ENCODE measurements around the gene BPIFB1. TPM values are rescaled to one million over a fixed set of nuclear protein-coding genes. Genes with fewer than 3 reads are reported as not detected.

Gene BPIFB1
- total and polyA plus RNA-seq, 2 experiments from 2014 or later = 0.10 to 0.85 TPM

DNA sequence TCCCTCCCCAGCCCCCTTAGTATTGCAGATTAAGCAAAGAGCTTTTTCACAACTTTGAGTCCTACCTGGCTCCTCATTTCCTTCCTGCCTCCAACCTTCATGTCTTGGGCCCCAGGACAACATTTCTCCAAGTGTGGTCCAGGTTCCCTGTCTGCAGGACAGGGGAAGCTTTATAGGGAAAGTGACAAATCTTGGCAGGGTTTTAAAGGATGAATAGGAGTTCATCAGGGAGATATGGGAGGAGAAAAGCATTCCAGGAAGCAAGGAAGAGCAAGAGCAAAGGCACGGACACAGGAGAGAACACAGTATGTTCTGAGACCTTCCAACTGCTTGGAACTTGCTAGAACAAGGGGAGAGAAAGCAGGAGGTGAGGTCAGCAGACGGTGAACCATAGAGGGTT, 1.9 kb downstream of the BPIFB1 start:
- no peaks in the 10 kb centered on the region for H3K9me3 ChIP-seq (ENCODE audit: low read depth)
- DNase-seq (ENCODE audit: low spot score) = no peak
- no peaks in the 10 kb centered on the region for H3K36me3 ChIP-seq (replicated peaks; ENCODE audit: insufficient read depth, low read depth)
- H3K9me2 ChIP-seq (replicated peaks; ENCODE audit: insufficient read depth) = no peaks in the 10 kb centered on the region
- H3K79me2 ChIP-seq = no peaks in the 10 kb centered on the region
- H3K4me3 ChIP-seq = no peak overlapping the region
- H2AFZ ChIP-seq = no peak overlapping the region
- no peak overlapping the region for H3K4me2 ChIP-seq
- TF ChIP-seq, protein P1, sequence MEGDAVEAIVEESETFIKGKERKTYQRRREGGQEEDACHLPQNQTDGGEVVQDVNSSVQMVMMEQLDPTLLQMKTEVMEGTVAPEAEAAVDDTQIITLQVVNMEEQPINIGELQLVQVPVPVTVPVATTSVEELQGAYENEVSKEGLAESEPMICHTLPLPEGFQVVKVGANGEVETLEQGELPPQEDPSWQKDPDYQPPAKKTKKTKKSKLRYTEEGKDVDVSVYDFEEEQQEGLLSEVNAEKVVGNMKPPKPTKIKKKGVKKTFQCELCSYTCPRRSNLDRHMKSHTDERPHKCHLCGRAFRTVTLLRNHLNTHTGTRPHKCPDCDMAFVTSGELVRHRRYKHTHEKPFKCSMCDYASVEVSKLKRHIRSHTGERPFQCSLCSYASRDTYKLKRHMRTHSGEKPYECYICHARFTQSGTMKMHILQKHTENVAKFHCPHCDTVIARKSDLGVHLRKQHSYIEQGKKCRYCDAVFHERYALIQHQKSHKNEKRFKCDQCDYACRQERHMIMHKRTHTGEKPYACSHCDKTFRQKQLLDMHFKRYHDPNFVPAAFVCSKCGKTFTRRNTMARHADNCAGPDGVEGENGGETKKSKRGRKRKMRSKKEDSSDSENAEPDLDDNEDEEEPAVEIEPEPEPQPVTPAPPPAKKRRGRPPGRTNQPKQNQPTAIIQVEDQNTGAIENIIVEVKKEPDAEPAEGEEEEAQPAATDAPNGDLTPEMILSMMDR (IDR thresholded peaks at IDR 0.05; ENCODE audit: poor library complexity) = no peak
- no peak for TF ChIP-seq EZH2 (IDR thresholded peaks at IDR 0.05; ENCODE audit: borderline replicate concordance)
- no peak for TF ChIP-seq EZH2phosphoT487 (IDR thresholded peaks at IDR 0.05; ENCODE audit: low read depth, severe bottlenecking, unreplicated experiment)
- WGBS (ENCODE audit: low lambda C conversion rate, missing lambda C conversion rate) = 62% methylated on average over 2 of the region's 2 CpGs
- peaks cover 31% of the 10 kb centered on the region for H3K27me3 ChIP-seq
- H4K20me1 ChIP-seq (ENCODE audit: insufficient read depth, poor library complexity, severe bottlenecking) = no peaks in the 10 kb centered on the region
- H3K27ac ChIP-seq = no peak overlapping the region
- no peaks in the 10 kb centered on the region for H3K4me1 ChIP-seq (ENCODE audit: insufficient read depth)

DNA sequence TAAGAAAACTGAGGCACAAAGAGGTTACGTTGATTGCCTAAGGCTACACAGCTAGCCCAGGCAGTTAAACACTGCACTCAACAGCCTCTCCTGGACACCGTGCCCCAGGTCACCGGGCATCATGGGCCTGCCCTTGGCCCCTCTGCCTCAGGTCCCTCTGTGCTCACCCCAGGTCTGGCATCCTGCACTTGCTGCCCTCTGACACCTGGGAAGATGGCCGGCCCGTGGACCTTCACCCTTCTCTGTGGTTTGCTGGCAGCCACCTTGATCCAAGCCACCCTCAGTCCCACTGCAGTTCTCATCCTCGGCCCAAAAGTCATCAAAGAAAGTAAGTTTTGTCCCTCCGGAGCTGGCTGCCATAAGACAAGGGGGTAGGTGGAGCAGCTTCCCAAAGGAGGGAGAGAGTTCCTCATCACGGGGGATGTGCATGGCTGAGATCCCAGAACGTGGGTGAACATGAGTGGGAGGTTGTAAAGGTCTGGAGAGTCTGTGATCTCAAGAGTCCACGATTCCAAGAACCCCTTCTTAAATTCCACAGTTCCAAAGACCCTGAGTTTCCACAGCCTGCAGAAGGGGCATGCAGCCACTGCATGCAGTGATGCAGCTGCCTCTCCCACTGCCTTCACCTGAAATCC, 3.0 kb downstream of the BPIFB1 start:
- no peak for TF ChIP-seq EZH2 (IDR thresholded peaks at IDR 0.05; ENCODE audit: borderline replicate concordance)
- no peak for TF ChIP-seq EZH2phosphoT487 (IDR thresholded peaks at IDR 0.05; ENCODE audit: low read depth, severe bottlenecking, unreplicated experiment)
- TF ChIP-seq, protein P1 (IDR thresholded peaks at IDR 0.05; ENCODE audit: poor library complexity) = no peak
- Histone ChIP-seq H3K4me1 (ENCODE audit: insufficient read depth) (no peaks in the 10 kb centered on the region), H3K27me3 (peaks cover 31% of the 10 kb centered on the region), H2AFZ (no peak overlapping the region), H4K20me1 (ENCODE audit: insufficient read depth, poor library complexity, severe bottlenecking) (no peaks in the 10 kb centered on the region), H3K4me2 (no peak overlapping the region), H3K9me2 (replicated peaks; ENCODE audit: insufficient read depth) (no peaks in the 10 kb centered on the region), H3K27ac (no peak overlapping the region), H3K9me3 (ENCODE audit: low read depth) (no peaks in the 10 kb centered on the region), H3K36me3 (replicated peaks; ENCODE audit: insufficient read depth, low read depth) (no peaks in the 10 kb centered on the region), H3K4me3 (no peak overlapping the region), H3K79me2 (no peaks in the 10 kb centered on the region)
- DNase-seq (ENCODE audit: low spot score) = no peak
- 83% methylated on average over 10 of the region's 10 CpGs for WGBS (ENCODE audit: low lambda C conversion rate, missing lambda C conversion rate)

DNA sequence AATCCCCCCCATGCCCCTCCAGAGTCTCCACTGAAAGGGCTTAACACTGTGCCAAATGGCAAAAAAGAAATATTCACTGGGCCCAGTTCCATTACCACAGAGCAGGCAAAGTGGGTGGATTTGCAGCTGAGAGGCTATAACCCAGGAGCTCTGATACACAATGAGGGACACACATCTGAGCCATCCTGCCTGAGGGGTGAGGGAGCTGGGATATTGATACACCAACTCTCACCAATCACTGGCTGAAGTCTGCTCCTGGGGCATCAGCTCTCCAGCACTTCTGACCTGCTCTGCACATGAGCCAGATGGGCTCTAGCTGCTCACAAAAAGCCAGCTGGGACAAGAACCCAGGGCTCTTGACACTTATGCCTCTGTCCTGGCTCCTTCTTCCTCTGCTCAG, 4.9 kb downstream of the BPIFB1 start:
- H3K9me2 ChIP-seq (replicated peaks; ENCODE audit: insufficient read depth) = no peaks in the 10 kb centered on the region
- H3K4me1 ChIP-seq (ENCODE audit: insufficient read depth) = no peaks in the 10 kb centered on the region
- no peaks in the 10 kb centered on the region for H4K20me1 ChIP-seq (ENCODE audit: insufficient read depth, poor library complexity, severe bottlenecking)
- H3K4me3 ChIP-seq = no peak overlapping the region
- H3K79me2 ChIP-seq = no peaks in the 10 kb centered on the region
- no peak overlapping the region for H3K4me2 ChIP-seq
- no peaks in the 10 kb centered on the region for H3K9me3 ChIP-seq (ENCODE audit: low read depth)
- peaks cover 31% of the 10 kb centered on the region for H3K27me3 ChIP-seq
- no peaks in the 10 kb centered on the region for H3K36me3 ChIP-seq (replicated peaks; ENCODE audit: insufficient read depth, low read depth)
- TF ChIP-seq, protein P1 (IDR thresholded peaks at IDR 0.05; ENCODE audit: poor library complexity) = no peak
- TF ChIP-seq EZH2phosphoT487 (IDR thresholded peaks at IDR 0.05; ENCODE audit: low read depth, severe bottlenecking, unreplicated experiment) (no peak), EZH2 (IDR thresholded peaks at IDR 0.05; ENCODE audit: borderline replicate concordance) (no peak)
- H3K27ac ChIP-seq = no peak overlapping the region
- no peak overlapping the region for H2AFZ ChIP-seq
- DNase-seq (ENCODE audit: low spot score) = no peak
